ENCODE results near the gene TMEM115. TPM values are rescaled to one million over a fixed set of nuclear protein-coding genes. Genes with fewer than 3 reads are reported as not detected.
A peak's percentile ranks its signal among the peaks of the same experiment; 100 is the strongest.

The TMEM115 gene
- total and polyA plus RNA-seq, 2 of the 13 experiments (the other 11 are each of a cell fraction or from before 2014, with no cell fraction given) = 22.1 to 30.7 TPM

- TF ChIP-seq ZNF713 (CRISPR knock-in tag; IDR thresholded peaks at IDR 0.05) (no peak), MED1 (CRISPR knock-in tag; IDR thresholded peaks at IDR 0.05) (peak; percentile 62; the same call in 1 of the 2 replicates), ONECUT2 (CRISPR knock-in tag; IDR thresholded peaks at IDR 0.05) (no peak), ZNF333 (CRISPR knock-in tag; IDR thresholded peaks at IDR 0.05; ENCODE audit: borderline replicate concordance) (no peak), ZBTB8A (CRISPR knock-in tag; IDR thresholded peaks at IDR 0.05; ENCODE audit: borderline replicate concordance, low read depth) (no peak), HDAC6 (IDR thresholded peaks at IDR 0.05; ENCODE audit: low read depth, low read length) (no peak), ZNF350 (CRISPR knock-in tag; IDR thresholded peaks at IDR 0.05; ENCODE audit: borderline replicate concordance, low read depth) (peak; percentile 71; the same call in 1 of the 2 replicates), HOXA9 (CRISPR knock-in tag; IDR thresholded peaks at IDR 0.05; ENCODE audit: borderline replicate concordance) (no peak), ZNF816 (CRISPR knock-in tag; IDR thresholded peaks at IDR 0.05; ENCODE audit: borderline replicate concordance) (no peak), NKX3-1 (CRISPR knock-in tag; IDR thresholded peaks at IDR 0.05) (no peak), ZNF839 (CRISPR knock-in tag; IDR thresholded peaks at IDR 0.05; ENCODE audit: borderline replicate concordance) (no peak), STAT5B (CRISPR knock-in tag; IDR thresholded peaks at IDR 0.05) (no peak), SMARCC2 (IDR thresholded peaks at IDR 0.05) (no peak), SRSF4 (IDR thresholded peaks at IDR 0.05; ENCODE audit: low read depth, low read length, poor library complexity, severe bottlenecking) (no peak), ELF1 (CRISPR knock-in tag; IDR thresholded peaks at IDR 0.05) (no peak), MBD4 (IDR thresholded peaks at IDR 0.05; ENCODE audit: borderline replicate concordance, low read length) (no peak), ZNF326 (CRISPR knock-in tag; IDR thresholded peaks at IDR 0.05; ENCODE audit: borderline replicate concordance) (no peak), ZNF34 (CRISPR knock-in tag; IDR thresholded peaks at IDR 0.05; ENCODE audit: borderline replicate concordance) (0 out of 2 replicates have a peak, but pooled peaks have one; percentile 50), LBX2 (CRISPR knock-in tag; IDR thresholded peaks at IDR 0.05; ENCODE audit: borderline replicate concordance) (no peak), GLMP (CRISPR knock-in tag; IDR thresholded peaks at IDR 0.05; ENCODE audit: borderline replicate concordance) (no peak), ELF4 (CRISPR knock-in tag; IDR thresholded peaks at IDR 0.05; ENCODE audit: borderline replicate concordance) (no peak), MAZ (IDR thresholded peaks at IDR 0.05; ENCODE audit: borderline replicate concordance, low read depth, low read length) (peak; percentile 65; the same call in 1 of the 2 replicates), MAZ (CRISPR knock-in tag; IDR thresholded peaks at IDR 0.05; ENCODE audit: low read depth) (peak; percentile 70; the same call in 1 of the 2 replicates), GTF2F1 (IDR thresholded peaks at IDR 0.05; ENCODE audit: low read length) (no peak), KDM2A (CRISPR knock-in tag; IDR thresholded peaks at IDR 0.05; ENCODE audit: borderline replicate concordance, low read depth) (peak; percentile 78; the same call in 1 of the 2 replicates), RFX5 (IDR thresholded peaks at IDR 0.05; ENCODE audit: low read depth, low read length) (no peak), ZNF674 (CRISPR knock-in tag; IDR thresholded peaks at IDR 0.05; ENCODE audit: low read depth) (no peak)
These were observed 34.8 kb downstream of the TMEM115 start (continued) for GRCh38 chr3:50324351-50325112.

Data from HepG2 (cell line).